HL-60 (cell line): ENCODE measurements around the gene PRDM11.

ENCODE experiments used
- CTCF ChIP-seq: IDR thresholded peaks from one replicate; pipeline ENCODE4 v1.5.1; 2011; ENCODE audit warnings: low read length, control low read depth, inconsistent platforms; ENCODE audit not compliant: insufficient read depth
- GABPA ChIP-seq: IDR thresholded peaks from 2 replicates; pipeline ENCODE4 v1.6.1; 2012; ENCODE audit warnings: low read depth
- POLR2AphosphoS5 ChIP-seq: IDR thresholded peaks from 2 replicates; pipeline ENCODE4 v1.6.1; 2012; ENCODE audit warnings: low read depth
- REST ChIP-seq: IDR thresholded peaks from 2 replicates; pipeline ENCODE4 v1.6.1; 2012; ENCODE audit warnings: low read depth; ENCODE audit not compliant: insufficient replicate concordance
- SPI1 ChIP-seq: IDR thresholded peaks from 2 replicates; pipeline ENCODE4 v1.6.1; 2012; ENCODE audit warnings: low read depth, mild to moderate bottlenecking, borderline replicate concordance

- TF ChIP-seq CTCF = no peak
- TF ChIP-seq POLR2AphosphoS5 = no peak
- no peak for TF ChIP-seq REST
- TF ChIP-seq SPI1 = no peak
- no peak for TF ChIP-seq GABPA
Observed at GRCh38 chr11:45282081-45282480, 135.6 kb downstream of the PRDM11 start.
